Measurements from ENCODE around the gene POP5. TPM values are rescaled to one million over a fixed set of nuclear protein-coding genes. Genes with fewer than 3 reads are reported as not detected.
A peak's percentile ranks its signal among the peaks of the same experiment; 100 is the strongest.
"Not testable (repeated sequence)": the region's sequence is repeated elsewhere in the genome, so short reads cannot be mapped to it uniquely, and the experiment has no call there.

The POP5 gene
- polyA plus RNA-seq, 3 donors, result 57.2 to 78.7 (median 61.2) TPM

DNA sequence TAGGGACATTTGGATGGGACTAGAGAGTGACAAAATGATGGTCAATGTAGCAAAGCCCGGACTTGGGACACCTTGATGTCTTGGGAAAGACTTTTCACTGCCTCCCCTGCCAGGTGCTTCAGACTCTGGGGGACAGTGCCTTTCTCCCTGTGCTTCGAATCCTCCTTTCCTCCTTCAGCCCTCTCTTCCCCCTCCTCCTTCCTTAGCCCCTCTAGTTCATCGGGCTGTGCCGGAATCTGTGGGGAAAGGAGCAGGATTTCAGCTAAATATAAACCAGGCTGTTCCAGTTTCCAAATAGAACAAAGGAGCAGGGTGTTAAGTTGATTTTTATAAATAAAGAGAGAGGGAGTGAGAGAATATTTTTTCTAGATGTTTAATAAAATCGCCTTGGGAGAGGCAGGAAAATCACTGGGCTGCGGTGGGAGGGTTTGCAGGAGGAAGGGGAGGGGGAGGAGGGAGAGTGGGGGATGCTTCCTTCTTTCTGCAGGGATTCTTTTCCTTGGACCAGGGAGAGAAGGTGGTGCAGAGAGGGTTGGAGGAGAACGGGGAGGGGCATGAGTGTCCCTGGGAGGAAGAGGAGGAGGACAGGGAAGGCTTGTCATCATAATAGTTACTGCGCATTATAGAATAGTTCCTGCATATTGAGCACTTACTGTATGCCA lies 37.9 kb upstream of the POP5 start:
- no peaks in the 10 kb centered on the region for H3K9me3 ChIP-seq (replicated peaks in 1 of 2; ENCODE audit: control insufficient read depth in 1 of 2, insufficient read depth in 1 of 2, low read length in 2 of 2)
- Mint-ChIP-seq H3K4me1 (no peaks in the 10 kb centered on the region), H3K36me3 (no peaks in the 10 kb centered on the region), H3K9me3 (peaks cover 0 to 12% (median 1%) of the 10 kb centered on the region in 7 donors), H3K4me3 (no peak overlapping the region), H3K27me3 (ENCODE audit: low read depth in 3 of 3) (peaks cover 9 to 31% (median 10%) of the 10 kb centered on the region in 3 donors), H3K27ac (no peak overlapping the region)
- no peaks in the 10 kb centered on the region for H3K4me1 ChIP-seq (ENCODE audit: control insufficient read depth in 1 of 2, insufficient read depth in 2 of 2, low read length in 2 of 2)
- no peak overlapping the region for H3K27ac ChIP-seq (ENCODE audit: low read depth in 1 of 2, low read length in 2 of 2)
- DNase-seq, result no peak
- no peak overlapping the region for H2AFZ ChIP-seq (ENCODE audit: insufficient read depth, low read depth, low read length, poor library complexity, severe bottlenecking)
- no peak overlapping the region for H3K4me3 ChIP-seq (replicated peaks in 1 of 3; ENCODE audit: low read depth in 2 of 3, low read length in 3 of 3)
- no peaks in the 10 kb centered on the region for H3K36me3 ChIP-seq (replicated peaks in 1 of 2; ENCODE audit: control insufficient read depth in 1 of 2, insufficient read depth in 2 of 2, low read length in 2 of 2)
- no peak overlapping the region for H3K4me2 ChIP-seq (replicated peaks; ENCODE audit: extremely low read depth, low read length, poor library complexity, severe bottlenecking)
- H4K20me1 ChIP-seq (ENCODE audit: insufficient read depth, low read length), result no peaks in the 10 kb centered on the region
- no peaks in the 10 kb centered on the region for H3K79me2 ChIP-seq (ENCODE audit: insufficient read depth, low read length)
- intact Hi-C loops (cut with micrococcal nuclease), result loop anchor here in 1 of 2 donors (2.0 kb wide), 1 partner anchor 26 kb away; no protein-coding TSS in a partner anchor
- no peak overlapping the region for H3K9ac ChIP-seq (ENCODE audit: insufficient read depth, low read length, poor library complexity, severe bottlenecking)
- peaks cover 3 to 8% of the 10 kb centered on the region in 2 donors for H3K27me3 ChIP-seq (ENCODE audit: control insufficient read depth in 2 of 2, insufficient read depth in 2 of 2, low read length in 2 of 2)
- TF ChIP-seq, protein P1, sequence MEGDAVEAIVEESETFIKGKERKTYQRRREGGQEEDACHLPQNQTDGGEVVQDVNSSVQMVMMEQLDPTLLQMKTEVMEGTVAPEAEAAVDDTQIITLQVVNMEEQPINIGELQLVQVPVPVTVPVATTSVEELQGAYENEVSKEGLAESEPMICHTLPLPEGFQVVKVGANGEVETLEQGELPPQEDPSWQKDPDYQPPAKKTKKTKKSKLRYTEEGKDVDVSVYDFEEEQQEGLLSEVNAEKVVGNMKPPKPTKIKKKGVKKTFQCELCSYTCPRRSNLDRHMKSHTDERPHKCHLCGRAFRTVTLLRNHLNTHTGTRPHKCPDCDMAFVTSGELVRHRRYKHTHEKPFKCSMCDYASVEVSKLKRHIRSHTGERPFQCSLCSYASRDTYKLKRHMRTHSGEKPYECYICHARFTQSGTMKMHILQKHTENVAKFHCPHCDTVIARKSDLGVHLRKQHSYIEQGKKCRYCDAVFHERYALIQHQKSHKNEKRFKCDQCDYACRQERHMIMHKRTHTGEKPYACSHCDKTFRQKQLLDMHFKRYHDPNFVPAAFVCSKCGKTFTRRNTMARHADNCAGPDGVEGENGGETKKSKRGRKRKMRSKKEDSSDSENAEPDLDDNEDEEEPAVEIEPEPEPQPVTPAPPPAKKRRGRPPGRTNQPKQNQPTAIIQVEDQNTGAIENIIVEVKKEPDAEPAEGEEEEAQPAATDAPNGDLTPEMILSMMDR (IDR thresholded peaks at IDR 0.05), result no peak
- WGBS (ENCODE audit: insufficient coverage), result 18% methylated on average over 2 of the region's 8 CpGs

DNA sequence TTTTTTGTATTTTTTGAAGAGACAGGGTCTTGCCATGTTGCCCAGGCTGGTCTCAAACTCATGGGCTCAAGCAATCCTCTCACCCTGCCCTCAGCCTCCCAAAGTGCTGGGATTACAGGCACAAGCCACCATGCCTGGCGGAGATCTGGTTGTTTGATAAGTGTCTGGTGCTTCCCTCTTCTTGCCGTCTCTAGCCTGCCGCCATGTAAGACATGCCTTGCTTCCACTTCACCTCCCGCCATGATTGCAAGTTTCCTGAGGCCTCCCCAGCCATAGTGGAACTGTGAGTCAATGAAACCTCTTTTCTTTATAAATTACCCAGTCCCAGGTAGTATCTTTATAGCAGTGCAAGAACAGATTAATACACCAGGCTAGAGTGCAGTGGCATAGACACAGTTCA lies 36.6 kb upstream of the POP5 start:
- H3K4me1 ChIP-seq (ENCODE audit: control insufficient read depth in 1 of 2, insufficient read depth in 2 of 2, low read length in 2 of 2); H3K4me2 ChIP-seq (replicated peaks; ENCODE audit: extremely low read depth, low read length, poor library complexity, severe bottlenecking); H3K9me3 ChIP-seq (replicated peaks in 1 of 2; ENCODE audit: control insufficient read depth in 1 of 2, insufficient read depth in 1 of 2, low read length in 2 of 2); DNase-seq; H3K4me3 ChIP-seq (replicated peaks in 1 of 3; ENCODE audit: low read depth in 2 of 3, low read length in 3 of 3); H3K9ac ChIP-seq (ENCODE audit: insufficient read depth, low read length, poor library complexity, severe bottlenecking); H3K36me3 Mint-ChIP-seq; H4K20me1 ChIP-seq (ENCODE audit: insufficient read depth, low read length); H3K79me2 ChIP-seq (ENCODE audit: insufficient read depth, low read length); H3K27me3 ChIP-seq (ENCODE audit: control insufficient read depth in 2 of 2, insufficient read depth in 2 of 2, low read length in 2 of 2); H3K27ac Mint-ChIP-seq; H3K4me1 Mint-ChIP-seq; H3K27ac ChIP-seq (ENCODE audit: low read depth in 1 of 2, low read length in 2 of 2); H3K36me3 ChIP-seq (replicated peaks in 1 of 2; ENCODE audit: control insufficient read depth in 1 of 2, insufficient read depth in 2 of 2, low read length in 2 of 2); H2AFZ ChIP-seq (ENCODE audit: insufficient read depth, low read depth, low read length, poor library complexity, severe bottlenecking): not testable (repeated sequence)
- Mint-ChIP-seq H3K4me3 (peak overlapping the region in 1 of 2 donors; percentile 0), H3K9me3 (peaks cover 0 to 12% (median 1%) of the 10 kb centered on the region in 7 donors), H3K27me3 (ENCODE audit: low read depth in 3 of 3) (peaks cover 9 to 33% (median 14%) of the 10 kb centered on the region in 3 donors)
- 100% methylated on average over 1 of the region's 4 CpGs for WGBS (ENCODE audit: insufficient coverage)
- intact Hi-C loops (cut with micrococcal nuclease), result loop anchor here in 1 of 2 donors (2.0 kb wide), 1 partner anchor 25 kb away; no protein-coding TSS in a partner anchor

DNA sequence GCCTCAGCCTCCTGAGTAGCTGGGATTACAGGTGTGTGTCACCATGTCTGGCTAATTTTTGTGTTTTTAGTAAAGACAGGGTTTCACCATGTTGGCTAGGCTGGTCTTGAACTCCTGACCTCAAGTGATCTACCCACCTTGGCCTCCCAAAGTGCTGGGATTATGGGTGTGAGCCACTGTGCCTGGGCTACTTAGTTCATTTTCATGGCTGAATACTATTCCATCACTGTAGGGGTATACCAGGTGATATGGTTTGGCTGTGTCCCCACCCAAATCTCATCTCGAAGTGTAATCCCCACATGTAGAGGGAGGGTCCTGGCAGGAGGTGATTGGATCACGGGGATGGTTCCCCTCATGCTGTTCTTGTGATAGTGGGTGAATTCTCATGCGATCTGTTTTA lies 36.0 kb upstream of the POP5 start:
- H3K27me3 Mint-ChIP-seq (ENCODE audit: low read depth in 3 of 3), result peaks cover 9 to 33% (median 14%) of the 10 kb centered on the region in 3 donors
- H3K36me3 Mint-ChIP-seq; intact Hi-C loops (cut with micrococcal nuclease); H3K4me1 Mint-ChIP-seq; H3K79me2 ChIP-seq (ENCODE audit: insufficient read depth, low read length); H3K27me3 ChIP-seq (ENCODE audit: control insufficient read depth in 2 of 2, insufficient read depth in 2 of 2, low read length in 2 of 2); H3K4me3 ChIP-seq (replicated peaks in 1 of 3; ENCODE audit: low read depth in 2 of 3, low read length in 3 of 3); H3K4me3 Mint-ChIP-seq; H3K36me3 ChIP-seq (replicated peaks in 1 of 2; ENCODE audit: control insufficient read depth in 1 of 2, insufficient read depth in 2 of 2, low read length in 2 of 2); H3K27ac ChIP-seq (ENCODE audit: low read depth in 1 of 2, low read length in 2 of 2); H3K4me2 ChIP-seq (replicated peaks; ENCODE audit: extremely low read depth, low read length, poor library complexity, severe bottlenecking); H4K20me1 ChIP-seq (ENCODE audit: insufficient read depth, low read length); H3K9me3 ChIP-seq (replicated peaks in 1 of 2; ENCODE audit: control insufficient read depth in 1 of 2, insufficient read depth in 1 of 2, low read length in 2 of 2); H3K4me1 ChIP-seq (ENCODE audit: control insufficient read depth in 1 of 2, insufficient read depth in 2 of 2, low read length in 2 of 2); H3K9ac ChIP-seq (ENCODE audit: insufficient read depth, low read length, poor library complexity, severe bottlenecking); H2AFZ ChIP-seq (ENCODE audit: insufficient read depth, low read depth, low read length, poor library complexity, severe bottlenecking); H3K27ac Mint-ChIP-seq; DNase-seq: not testable (repeated sequence)
- no CpG with 5 or more reads among the region's 3 CpGs for WGBS (ENCODE audit: insufficient coverage)
- peaks cover 0 to 12% (median 1%) of the 10 kb centered on the region in 7 donors for H3K9me3 Mint-ChIP-seq

All from CD14-positive monocyte (primary cell).